ENCODE data around the gene ZMYND8.

The ZMYND8 gene

DNA sequence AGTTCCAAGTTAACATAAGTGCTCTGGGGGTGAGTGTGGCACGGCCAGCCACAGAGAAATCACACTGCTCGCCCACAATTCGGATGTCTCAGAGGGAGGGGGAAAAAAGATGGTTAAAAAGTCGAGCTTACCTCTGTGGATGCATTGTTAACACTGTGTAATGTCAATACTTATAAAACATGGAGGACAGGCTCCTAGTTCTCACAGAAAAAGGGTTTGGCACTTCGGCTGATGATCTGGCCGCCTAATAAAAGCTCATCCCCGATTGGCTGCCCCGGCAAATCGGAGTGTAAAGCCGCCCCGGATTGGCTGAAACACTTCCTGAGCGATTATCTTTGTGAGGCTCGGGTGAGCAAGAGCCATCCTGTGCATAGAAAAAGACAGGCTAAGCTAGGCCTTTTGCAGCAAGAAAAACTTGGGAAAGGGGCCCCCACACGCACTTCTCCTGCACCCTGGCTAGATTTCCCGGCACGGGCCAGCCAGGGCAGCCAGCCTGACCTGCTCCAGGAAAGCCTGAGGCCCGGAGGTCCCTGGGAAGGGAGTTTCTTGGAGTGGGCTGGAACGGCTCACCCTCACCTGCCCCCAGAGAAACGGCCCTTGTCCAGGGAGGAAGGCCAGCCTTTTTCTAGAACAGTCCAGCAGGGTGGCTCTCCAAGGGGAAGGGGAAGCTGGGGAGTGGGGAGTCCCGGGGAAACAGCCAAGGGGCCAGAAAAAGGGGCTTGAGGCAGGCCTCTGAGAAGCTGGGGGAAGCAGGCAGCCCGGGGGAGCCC lies at the start of gene ZMYND8:
Gene ZMYND8, minus strand, starts transcription at position 174 of the 770 bp plus-strand sequence. Its CDS starts 29 bp downstream, at position 145.
- Histone ChIP-seq H3K27ac (ENCODE audit: extremely low read depth, low read depth, low read length) (peak within 1 kb of the TSS; percentile 97), H3K36me3 (ENCODE audit: control insufficient read depth in 2 of 2, insufficient read depth in 1 of 2, low read length in 2 of 2) (no peaks in the 10 kb centered on the region), H3K4me1 (ENCODE audit: control insufficient read depth, insufficient read depth, low read length) (peaks cover 49% of the 10 kb centered on the region), H3K9me3 (ENCODE audit: control insufficient read depth, insufficient read depth, low read depth, low read length) (no peaks in the 10 kb centered on the region), H3K4me3 (ENCODE audit: low read depth, low read length) (peak within 1 kb of the TSS; percentile 30)
- ChIA-PET CTCF (interaction anchor here (0.6 to 3.5 kb wide), 6 partner anchors 16 to 158 kb away, joined by 3 to 26 read pairs (median 4); no protein-coding TSS in a partner anchor), POLR2A (interaction anchor here (0.5 to 2.1 kb wide), 10 partner anchors 14 to 145 kb away, joined by 3 to 7 read pairs (median 4); partner anchors contain the start of gene NCOA3)
- TF ChIP-seq ZNF10 (tag by site-specific recombination; IDR thresholded peaks at IDR 0.05) (0 out of 2 replicates have a peak, but pooled peaks have one; percentile 13), ZNF341 (tag by site-specific recombination; IDR thresholded peaks at IDR 0.05; ENCODE audit: low read depth) (peak; percentile 84), SP2 (tag by site-specific recombination; IDR thresholded peaks at IDR 0.05) (peak; percentile 69), ZNF561 (tag by site-specific recombination; IDR thresholded peaks at IDR 0.05; ENCODE audit: borderline replicate concordance) (0 out of 2 replicates have a peak, but pooled peaks have one; percentile 45), ZNF501 (tag by site-specific recombination; IDR thresholded peaks at IDR 0.05) (no peak), YY1 (tag by site-specific recombination; IDR thresholded peaks at IDR 0.05) (peak; percentile 51), ZNF112 (tag by site-specific recombination; IDR thresholded peaks at IDR 0.05) (no peak), ZNF621 (tag by site-specific recombination; IDR thresholded peaks at IDR 0.05) (no peak), ZNF274 (IDR thresholded peaks at IDR 0.05; ENCODE audit: low read length) (no peak), ZNF274 (tag by site-specific recombination; IDR thresholded peaks at IDR 0.05; ENCODE audit: borderline replicate concordance) (no peak), ZNF311 (tag by site-specific recombination; IDR thresholded peaks at IDR 0.05; ENCODE audit: borderline replicate concordance) (no peak), WT1 (tag by site-specific recombination; IDR thresholded peaks at IDR 0.05) (no peak), ZNF791 (tag by site-specific recombination; IDR thresholded peaks at IDR 0.05) (no peak), ZNF555 (tag by site-specific recombination; conservative IDR thresholded peaks at IDR 0.05) (no peak), KLF10 (tag by site-specific recombination; IDR thresholded peaks at IDR 0.05) (0 out of 2 replicates have a peak, but pooled peaks have one; percentile 11), ZBTB8A (tag by site-specific recombination; IDR thresholded peaks at IDR 0.05) (no peak)
- TF ChIP-seq, protein P1, sequence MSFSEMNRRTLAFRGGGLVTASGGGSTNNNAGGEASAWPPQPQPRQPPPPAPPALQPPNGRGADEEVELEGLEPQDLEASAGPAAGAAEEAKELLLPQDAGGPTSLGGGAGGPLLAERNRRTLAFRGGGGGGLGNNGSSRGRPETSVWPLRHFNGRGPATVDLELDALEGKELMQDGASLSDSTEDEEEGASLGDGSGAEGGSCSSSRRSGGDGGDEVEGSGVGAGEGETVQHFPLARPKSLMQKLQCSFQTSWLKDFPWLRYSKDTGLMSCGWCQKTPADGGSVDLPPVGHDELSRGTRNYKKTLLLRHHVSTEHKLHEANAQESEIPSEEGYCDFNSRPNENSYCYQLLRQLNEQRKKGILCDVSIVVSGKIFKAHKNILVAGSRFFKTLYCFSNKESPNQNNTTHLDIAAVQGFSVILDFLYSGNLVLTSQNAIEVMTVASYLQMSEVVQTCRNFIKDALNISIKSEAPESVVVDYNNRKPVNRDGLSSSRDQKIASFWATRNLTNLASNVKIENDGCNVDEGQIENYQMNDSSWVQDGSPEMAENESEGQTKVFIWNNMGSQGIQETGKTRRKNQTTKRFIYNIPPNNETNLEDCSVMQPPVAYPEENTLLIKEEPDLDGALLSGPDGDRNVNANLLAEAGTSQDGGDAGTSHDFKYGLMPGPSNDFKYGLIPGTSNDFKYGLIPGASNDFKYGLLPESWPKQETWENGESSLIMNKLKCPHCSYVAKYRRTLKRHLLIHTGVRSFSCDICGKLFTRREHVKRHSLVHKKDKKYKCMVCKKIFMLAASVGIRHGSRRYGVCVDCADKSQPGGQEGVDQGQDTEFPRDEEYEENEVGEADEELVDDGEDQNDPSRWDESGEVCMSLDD (tag by site-specific recombination; IDR thresholded peaks at IDR 0.05), result no peak
- TF ChIP-seq, protein P2, sequence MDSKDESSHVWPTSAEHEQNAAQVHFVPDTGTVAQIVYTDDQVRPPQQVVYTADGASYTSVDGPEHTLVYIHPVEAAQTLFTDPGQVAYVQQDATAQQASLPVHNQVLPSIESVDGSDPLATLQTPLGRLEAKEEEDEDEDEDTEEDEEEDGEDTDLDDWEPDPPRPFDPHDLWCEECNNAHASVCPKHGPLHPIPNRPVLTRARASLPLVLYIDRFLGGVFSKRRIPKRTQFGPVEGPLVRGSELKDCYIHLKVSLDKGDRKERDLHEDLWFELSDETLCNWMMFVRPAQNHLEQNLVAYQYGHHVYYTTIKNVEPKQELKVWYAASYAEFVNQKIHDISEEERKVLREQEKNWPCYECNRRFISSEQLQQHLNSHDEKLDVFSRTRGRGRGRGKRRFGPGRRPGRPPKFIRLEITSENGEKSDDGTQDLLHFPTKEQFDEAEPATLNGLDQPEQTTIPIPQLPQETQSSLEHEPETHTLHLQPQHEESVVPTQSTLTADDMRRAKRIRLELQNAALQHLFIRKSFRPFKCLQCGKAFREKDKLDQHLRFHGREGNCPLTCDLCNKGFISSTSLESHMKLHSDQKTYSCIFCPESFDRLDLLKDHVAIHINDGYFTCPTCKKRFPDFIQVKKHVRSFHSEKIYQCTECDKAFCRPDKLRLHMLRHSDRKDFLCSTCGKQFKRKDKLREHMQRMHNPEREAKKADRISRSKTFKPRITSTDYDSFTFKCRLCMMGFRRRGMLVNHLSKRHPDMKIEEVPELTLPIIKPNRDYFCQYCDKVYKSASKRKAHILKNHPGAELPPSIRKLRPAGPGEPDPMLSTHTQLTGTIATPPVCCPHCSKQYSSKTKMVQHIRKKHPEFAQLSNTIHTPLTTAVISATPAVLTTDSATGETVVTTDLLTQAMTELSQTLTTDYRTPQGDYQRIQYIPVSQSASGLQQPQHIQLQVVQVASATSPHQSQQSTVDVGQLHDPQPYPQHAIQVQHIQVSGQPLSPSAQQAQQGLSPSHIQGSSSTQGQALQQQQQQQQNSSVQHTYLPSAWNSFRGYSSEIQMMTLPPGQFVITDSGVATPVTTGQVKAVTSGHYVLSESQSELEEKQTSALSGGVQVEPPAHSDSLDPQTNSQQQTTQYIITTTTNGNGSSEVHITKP (tag by site-specific recombination; IDR thresholded peaks at IDR 0.05), result peak; percentile 19; the same call in 1 of the 2 replicates
- TF ChIP-seq, protein P3, sequence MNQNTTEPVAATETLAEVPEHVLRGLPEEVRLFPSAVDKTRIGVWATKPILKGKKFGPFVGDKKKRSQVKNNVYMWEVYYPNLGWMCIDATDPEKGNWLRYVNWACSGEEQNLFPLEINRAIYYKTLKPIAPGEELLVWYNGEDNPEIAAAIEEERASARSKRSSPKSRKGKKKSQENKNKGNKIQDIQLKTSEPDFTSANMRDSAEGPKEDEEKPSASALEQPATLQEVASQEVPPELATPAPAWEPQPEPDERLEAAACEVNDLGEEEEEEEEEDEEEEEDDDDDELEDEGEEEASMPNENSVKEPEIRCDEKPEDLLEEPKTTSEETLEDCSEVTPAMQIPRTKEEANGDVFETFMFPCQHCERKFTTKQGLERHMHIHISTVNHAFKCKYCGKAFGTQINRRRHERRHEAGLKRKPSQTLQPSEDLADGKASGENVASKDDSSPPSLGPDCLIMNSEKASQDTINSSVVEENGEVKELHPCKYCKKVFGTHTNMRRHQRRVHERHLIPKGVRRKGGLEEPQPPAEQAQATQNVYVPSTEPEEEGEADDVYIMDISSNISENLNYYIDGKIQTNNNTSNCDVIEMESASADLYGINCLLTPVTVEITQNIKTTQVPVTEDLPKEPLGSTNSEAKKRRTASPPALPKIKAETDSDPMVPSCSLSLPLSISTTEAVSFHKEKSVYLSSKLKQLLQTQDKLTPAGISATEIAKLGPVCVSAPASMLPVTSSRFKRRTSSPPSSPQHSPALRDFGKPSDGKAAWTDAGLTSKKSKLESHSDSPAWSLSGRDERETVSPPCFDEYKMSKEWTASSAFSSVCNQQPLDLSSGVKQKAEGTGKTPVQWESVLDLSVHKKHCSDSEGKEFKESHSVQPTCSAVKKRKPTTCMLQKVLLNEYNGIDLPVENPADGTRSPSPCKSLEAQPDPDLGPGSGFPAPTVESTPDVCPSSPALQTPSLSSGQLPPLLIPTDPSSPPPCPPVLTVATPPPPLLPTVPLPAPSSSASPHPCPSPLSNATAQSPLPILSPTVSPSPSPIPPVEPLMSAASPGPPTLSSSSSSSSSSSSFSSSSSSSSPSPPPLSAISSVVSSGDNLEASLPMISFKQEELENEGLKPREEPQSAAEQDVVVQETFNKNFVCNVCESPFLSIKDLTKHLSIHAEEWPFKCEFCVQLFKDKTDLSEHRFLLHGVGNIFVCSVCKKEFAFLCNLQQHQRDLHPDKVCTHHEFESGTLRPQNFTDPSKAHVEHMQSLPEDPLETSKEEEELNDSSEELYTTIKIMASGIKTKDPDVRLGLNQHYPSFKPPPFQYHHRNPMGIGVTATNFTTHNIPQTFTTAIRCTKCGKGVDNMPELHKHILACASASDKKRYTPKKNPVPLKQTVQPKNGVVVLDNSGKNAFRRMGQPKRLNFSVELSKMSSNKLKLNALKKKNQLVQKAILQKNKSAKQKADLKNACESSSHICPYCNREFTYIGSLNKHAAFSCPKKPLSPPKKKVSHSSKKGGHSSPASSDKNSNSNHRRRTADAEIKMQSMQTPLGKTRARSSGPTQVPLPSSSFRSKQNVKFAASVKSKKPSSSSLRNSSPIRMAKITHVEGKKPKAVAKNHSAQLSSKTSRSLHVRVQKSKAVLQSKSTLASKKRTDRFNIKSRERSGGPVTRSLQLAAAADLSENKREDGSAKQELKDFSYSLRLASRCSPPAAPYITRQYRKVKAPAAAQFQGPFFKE (tag by site-specific recombination; IDR thresholded peaks at IDR 0.05; ENCODE audit: borderline replicate concordance), result no peak
- TF ChIP-seq, protein P4, sequence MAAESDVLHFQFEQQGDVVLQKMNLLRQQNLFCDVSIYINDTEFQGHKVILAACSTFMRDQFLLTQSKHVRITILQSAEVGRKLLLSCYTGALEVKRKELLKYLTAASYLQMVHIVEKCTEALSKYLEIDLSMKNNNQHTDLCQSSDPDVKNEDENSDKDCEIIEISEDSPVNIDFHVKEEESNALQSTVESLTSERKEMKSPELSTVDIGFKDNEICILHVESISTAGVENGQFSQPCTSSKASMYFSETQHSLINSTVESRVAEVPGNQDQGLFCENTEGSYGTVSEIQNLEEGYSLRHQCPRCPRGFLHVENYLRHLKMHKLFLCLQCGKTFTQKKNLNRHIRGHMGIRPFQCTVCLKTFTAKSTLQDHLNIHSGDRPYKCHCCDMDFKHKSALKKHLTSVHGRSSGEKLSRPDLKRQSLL (tag by site-specific recombination; IDR thresholded peaks at IDR 0.05), result no peak
- TF ChIP-seq, protein P5, sequence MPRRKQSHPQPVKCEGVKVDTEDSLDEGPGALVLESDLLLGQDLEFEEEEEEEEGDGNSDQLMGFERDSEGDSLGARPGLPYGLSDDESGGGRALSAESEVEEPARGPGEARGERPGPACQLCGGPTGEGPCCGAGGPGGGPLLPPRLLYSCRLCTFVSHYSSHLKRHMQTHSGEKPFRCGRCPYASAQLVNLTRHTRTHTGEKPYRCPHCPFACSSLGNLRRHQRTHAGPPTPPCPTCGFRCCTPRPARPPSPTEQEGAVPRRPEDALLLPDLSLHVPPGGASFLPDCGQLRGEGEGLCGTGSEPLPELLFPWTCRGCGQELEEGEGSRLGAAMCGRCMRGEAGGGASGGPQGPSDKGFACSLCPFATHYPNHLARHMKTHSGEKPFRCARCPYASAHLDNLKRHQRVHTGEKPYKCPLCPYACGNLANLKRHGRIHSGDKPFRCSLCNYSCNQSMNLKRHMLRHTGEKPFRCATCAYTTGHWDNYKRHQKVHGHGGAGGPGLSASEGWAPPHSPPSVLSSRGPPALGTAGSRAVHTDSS (tag by site-specific recombination; IDR thresholded peaks at IDR 0.05), result no peak

Data from HEK293 (cell line).